Ammon's horn (tissue), 1 donor: ENCODE data around the gene MYBL2.
"Not testable (repeated sequence)": the region's sequence is repeated elsewhere in the genome, so short reads cannot be mapped to it uniquely, and the experiment has no call there.

Source experiments
- DNase-seq: peaks from one replicate; pipeline ENCODE4 v3.0.0-alpha.2; 2016; ENCODE audit warnings: low spot score

The MYBL2 gene

DNA sequence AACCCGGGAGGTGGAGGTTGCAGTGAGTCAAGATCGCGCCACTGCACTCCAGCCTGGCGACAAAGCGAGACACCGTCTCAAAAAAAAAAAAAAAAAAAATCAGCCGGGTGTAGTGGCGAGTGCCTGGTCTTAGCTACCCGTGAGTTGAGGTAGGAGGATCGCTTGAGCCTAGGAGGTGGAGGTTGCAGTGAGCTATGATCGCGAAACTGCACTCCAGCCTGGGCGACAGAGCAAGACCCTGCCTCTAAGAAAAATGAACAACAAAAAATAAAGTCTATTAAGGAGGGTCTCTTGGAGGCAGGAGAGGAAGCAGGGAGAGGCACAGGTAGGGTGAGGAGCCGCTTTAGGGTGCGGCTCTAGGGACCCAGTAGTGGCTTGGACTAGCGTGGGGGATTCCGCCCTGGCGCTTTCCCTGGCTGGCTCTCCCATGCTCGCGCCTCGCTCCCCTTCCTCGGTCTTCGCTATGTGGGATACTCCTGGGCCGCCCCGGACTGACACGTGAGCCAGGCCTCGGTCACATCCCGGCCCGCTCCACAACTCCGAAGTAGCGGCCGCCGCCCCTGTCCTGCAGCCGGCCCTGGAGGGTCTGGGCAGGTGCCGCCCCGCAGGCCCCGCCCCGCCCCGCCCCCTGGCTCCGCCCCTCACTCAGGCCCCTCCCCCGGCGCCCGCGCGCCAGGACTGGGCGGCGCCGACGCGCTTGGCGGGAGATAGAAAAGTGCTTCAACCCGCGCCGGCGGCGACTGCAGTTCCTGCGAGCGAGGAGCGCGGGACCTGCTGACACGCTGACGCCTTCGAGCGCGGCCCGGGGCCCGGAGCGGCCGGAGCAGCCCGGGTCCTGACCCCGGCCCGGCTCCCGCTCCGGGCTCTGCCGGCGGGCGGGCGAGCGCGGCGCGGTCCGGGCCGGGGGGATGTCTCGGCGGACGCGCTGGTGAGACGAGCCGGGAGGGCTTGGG is at the start of gene MYBL2:
Gene MYBL2 (plus strand): TSS at position 739 of the 953 bp plus-strand sequence. CDS start 170 bp downstream, at position 909.
- DNase-seq: no peak

DNA sequence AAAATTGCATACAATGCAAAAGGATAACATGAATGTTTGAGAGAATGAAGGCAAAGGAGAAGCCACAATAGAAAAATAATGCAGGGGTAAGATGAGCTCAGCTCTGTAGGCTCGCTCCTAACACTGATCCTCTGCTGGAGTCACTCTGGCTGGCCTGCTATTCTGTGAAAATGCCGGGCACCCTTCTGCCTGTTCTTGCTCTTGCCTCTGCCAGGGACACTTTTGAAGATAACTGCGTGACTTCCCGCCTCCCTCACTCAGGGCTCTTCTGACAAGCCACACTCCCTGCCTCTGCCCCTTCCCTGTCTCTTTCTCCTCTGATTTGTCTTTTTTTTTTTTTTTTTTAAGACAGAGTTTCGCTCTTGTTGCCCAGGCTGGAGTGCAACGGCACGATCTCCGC is 35.3 kb upstream of the MYBL2 start:
- DNase-seq: no peak

DNA sequence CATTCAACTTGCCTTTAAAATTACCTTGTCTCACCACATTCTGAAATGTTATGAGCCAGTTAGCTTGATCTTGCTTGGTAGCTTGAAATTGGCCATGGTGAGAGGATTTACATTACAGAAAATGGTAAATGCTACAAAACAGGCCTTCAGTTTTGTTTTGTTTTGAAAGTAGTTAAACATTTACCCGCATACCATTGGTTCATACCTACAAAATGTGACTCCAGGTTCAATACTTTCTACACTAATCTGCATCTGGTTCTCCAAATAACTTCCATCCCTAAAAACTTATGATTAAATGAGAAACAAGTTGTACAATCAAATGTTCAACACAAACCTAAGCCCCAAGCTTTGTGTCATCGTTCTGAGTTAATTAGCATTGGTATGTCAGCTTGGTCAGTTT is 30.5 kb upstream of the MYBL2 start:
- DNase-seq: no peak

DNA sequence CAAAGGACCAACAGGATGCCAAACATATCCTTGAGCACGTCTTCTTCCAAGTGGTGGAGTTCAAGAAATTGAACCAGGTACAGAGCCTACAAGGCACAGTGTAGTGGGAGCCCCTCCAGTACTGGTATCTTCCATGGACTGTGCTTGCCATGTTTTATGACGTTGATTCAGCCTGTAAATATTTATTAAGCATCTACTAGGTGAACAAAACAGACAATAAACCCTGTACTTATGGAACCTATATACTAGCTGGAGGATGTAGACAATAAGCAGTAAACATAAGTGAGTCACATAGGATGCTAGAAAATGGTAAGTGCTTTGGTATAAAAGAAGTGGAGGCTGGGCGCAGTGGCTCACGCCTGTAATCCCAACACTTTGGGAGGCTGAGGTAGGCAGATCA is 24.4 kb upstream of the MYBL2 start:
- no peak for DNase-seq

DNA sequence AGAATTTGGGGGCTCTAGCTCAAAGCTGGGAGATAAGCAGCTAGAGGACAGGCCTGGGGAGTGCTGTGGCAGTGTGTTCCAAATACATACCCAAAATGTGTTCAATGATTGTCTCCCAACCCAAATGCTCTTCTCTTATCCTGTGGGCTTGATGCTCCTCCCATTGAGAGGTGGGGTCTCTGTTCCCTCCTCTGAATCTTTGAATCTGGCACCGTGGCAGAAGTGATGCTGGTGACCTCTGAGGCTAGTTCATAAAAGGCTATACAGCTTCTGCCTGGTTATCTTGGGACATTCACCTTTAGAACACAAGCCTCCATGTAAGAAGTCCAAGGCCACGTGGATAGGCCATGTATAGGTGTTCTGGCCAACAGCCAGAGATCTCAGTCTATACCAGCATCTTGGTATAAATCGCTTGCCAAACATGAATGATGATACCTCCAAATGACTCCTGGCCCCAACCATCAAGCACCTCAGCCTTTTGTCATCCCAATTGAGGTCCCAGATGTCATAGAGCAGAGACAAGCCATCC is 15.9 kb upstream of the MYBL2 start:
- DNase-seq: no peak

DNA sequence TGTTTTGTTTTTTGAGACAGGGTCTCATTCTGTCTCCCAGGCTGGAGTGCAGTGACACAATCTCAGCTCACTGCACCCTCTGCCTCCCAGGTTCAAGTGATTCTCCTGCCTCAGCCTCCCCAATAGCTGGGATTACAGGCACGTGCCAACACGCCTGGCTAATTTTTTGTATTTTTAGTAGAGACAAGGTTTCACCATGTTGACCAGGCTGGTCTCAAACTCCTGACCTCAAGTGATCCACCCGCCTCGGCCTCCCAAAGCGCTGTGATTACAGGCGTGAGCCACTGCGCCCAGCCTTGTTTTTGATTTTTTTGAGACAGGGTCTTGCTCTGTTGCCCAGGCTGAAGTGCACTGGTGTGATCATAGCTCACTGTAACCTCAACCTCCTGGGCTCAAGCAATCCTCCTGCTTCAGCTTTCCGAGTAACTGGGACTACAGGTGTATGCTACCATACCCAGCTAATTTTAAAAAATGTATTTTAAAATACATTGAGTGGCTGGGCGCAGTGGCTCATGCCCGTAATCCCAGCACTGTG is 15.2 kb upstream of the MYBL2 start:
- DNase-seq: not testable (repeated sequence)

DNA sequence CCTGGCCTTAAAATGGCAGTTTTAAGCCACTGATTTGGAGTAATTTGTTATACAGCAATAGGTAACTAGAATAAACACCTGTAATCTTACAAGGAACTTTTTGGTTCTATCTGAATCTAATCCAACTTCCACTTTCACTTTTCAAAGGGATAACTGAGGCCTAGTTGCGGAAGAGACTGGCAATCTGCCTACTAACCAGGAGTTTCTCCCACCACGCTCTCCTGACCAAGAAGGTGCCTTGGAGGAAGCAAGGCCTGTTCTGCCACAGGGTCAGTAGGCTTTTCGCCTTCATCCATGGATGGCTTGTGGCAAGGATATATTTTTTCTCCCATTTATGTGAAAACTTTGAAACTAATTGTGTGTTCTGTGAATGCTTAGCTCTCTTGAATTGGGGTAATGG is 12.9 kb upstream of the MYBL2 start:
- no peak for DNase-seq

DNA sequence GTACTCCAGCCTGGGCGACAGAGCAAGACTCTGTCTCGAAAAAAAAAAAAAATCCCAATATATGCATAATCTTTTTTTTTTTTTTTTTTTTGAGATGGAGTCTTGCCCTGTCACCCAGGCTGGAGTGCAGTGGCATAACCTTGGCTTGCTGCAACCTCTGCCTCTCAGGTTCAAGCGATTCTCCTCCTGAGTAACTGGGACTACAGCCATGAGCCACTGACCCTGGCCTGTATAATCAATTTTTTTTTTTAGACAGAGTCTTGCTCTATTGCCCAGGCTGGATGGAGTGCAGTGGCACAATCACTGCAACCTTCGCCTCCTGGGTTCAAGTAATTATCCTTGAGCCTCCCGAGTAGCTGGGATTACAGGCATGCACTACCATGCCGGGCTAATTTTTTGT is 11.7 kb upstream of the MYBL2 start:
- not testable (repeated sequence) for DNase-seq

DNA sequence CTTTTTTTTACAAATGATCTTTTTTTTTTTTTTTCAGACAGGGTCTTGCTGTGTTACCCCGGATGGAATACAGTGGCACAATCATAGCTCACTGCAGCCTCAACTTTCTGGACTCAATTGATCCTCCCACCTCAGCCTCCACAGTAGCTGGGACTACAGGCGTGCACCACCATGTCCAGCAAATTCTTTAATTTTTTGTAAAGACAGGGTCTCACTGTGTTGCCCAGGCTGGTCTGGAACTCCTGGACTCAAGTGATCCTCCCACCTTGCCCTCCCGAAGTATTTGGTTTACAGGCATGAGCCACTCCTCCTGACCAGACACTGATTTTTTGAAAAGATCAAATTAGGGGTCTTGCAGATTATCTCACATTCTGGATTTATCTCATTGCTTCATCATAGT is 11.0 kb upstream of the MYBL2 start:
- no peak for DNase-seq

DNA sequence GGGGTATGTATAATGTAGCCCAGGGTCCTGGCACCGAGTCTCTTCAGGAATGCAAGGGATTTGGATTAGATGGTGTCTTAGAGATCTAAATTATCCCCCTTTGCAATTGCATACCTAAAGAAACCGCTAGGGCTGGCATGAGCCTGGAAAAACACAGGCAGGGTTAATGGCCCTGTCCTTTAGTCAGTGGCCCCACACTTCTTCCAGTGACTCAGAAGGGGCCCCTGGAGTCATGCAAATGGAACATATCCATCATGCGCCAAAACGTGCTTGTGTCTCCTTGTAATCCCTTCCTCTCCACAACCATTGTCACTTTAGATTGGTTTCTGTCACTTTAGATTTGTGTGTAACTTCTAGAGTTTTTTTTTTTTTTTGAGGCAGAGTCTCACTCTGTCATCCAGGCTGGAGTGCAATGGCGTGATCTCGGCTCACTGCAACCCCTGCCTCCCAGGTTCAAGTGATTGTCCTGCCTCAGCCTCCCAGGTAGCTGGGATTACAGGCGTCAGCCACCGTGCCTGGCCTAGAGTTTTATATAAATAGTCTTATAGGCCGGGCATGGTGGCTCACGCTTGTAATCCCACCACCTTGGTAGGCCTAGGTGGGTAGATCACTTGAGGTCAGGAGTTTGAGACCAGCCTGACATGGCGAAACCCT is 8.7 kb upstream of the MYBL2 start:
- no peak for DNase-seq

DNA sequence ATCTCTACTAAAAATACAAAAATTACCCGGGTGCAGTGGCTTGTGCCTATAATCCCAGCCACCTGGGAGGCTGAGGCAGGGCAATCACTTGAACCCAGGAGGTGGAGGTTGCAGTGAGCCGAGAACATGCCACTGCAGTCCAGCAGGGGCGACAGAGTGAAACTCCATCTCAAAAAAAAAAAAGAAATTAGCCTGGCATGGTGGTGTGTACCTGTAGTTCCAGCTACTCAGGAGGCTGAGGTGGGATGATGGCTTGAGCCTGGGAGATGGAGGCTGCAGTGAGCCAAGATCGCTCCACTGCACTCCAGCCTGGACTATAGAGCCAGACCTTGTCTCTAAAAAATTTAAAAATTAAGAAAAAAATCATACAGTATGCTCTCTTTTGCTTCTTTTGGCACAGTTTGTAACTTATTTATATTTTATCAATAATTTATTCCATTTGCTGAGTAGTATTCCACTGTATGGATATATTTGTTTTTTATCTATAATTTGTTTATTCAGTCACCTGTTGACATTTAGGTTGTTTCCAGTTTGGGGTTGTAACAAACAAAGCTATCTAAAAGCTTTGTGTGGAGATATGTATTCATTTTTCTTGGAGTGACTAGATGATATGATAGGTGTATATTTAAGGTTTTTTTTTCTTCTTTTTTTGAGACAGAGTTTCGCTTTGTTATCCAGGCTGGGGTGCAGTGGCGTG is 8.0 kb upstream of the MYBL2 start:
- DNase-seq: no peak

DNA sequence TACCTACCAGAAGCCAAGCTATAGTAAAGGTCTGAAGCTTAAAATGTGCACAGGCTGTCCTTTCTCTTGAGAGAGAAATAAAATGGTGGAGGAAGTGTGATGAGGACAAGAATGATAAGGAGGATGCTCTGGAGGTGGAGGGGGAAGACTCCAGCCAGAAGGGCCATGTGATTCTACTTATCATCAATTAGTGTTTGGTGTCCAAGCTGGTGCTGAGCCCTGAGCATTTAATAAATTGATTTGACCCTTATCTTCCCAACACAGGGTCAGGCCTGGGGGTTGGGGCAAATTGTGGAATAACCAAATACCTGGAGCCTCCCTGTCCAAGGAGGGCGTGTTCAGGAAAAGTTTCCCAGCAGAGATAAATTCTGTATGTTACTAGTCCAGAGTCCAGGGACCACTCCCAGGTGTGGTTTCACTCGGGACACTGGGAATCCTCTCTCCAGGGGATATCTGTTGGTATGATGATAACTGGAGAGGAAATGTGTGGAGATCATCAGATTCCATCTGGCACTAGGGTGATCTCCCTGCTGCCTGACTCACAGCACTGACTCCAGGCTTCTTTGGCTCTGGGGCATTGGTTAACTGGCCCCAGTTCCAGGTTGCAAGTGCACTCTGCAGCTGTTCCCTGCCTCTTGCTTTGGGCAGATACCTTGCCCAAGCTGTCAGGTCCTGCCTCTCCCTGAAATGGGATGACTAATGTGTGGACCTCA is 3.8 kb upstream of the MYBL2 start:
- DNase-seq: no peak

DNA sequence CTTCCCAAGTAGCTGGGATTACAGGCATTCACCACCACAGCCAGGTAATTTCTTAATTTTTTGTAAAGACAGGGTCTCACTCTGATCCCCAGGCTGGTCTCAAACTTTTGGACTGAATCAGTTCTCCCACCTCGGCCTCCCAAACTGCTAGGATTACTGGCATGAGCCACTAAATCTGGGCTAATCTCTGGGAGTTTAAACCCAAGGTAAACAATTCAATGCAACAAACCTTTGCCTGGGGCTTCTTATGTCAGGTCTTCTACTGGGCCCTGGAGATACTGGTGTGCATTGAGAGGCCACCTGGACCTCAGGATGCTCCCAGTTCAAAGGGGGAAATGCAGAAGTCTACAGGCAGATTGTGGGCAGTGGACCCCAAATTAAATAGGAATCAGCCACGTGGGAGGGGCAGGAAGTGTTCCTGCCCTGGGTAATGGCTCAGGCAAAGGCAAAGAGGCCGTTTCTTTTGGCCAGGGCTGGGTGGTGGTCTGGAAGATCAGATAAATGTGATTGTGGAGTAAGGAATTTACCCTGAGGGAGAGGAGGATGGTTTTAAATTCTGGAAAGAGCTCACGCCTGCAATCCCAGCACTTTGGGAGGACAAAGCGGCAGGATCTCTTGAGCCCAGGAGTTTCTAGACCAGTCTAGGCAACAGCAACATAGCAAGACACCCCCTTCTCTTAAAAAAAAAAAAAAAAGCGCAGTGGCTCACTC is 1.3 kb upstream of the MYBL2 start:
- no peak for DNase-seq

DNA sequence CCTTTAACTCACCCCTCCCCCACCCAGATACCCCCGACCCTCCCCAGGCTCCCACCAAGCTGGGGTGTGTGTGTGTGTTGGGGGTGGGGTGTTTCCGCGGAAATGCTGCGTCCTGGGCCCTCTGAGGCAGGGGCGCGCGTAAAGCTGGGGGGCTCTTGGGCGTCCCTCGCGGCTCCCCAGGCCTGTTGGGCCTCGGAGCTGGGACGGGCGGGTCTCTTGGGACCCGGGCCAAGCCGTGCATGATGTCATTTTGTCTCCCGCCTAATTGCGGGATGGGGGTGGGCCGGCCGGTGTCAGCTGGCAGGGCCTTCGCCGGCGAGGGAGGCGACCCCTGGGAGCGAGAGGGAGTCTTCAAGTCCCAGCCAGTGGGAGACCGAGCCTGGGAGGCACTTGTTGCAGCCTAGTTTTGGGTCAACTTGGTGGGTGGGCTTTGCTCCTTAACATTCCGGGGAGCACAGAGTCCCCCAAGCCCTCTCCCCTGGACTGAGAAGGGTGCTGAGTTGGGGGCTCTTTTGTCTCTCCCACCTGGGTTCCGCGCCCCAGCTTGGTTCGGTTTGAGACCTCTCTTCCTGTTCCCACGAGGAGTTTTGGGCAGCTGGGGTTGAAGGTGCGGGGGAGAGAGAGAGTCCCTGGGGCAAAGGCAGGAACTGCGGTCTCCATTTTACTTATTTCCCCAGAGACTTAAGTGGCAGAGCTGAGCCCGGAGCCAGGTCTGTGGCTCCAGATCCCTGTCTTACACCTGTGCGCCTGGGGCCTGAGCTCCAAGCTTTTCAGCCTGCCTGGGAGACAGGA is 623 bp downstream of the MYBL2 start:
- DNase-seq: no peak

DNA sequence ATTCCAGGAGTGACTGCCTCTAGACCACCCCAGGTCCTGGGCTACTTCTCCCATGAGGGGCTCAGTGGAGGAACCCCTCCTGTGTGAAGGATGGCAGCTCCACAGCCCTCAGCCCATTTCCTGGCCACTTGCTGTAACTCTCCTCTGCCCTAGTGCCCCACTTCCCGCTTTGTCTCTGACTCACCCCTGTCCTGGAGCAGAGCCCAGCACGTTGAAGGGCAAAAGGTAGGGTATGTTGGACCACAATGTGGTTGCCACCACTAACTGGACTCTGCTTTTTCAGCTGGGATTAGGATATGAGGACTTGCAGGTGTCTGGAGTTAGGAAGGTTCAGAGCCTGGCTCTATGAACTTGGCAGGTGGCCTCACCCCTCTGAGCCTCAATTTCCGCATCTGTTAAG is 2.4 kb downstream of the MYBL2 start:
- DNase-seq: no peak

DNA sequence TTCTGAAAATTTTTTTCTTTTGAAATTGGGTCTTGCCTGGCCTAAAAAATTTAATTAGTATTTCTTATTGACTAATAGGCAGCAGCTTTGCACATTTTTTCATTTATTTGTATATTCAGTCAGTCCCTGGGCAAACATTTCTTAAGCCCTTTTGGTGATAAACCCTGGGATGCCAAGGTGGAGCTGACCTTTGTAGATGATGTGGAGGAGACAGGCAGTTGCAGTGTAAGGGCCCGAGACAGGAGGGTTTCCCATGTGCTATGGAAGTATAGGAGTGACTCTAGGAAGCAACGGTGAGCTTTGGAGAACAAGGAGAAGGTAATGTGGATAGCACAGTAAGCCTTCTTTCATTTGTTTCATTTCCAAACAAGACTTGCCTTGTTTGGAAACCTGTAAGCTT is 3.5 kb downstream of the MYBL2 start:
- no peak for DNase-seq

DNA sequence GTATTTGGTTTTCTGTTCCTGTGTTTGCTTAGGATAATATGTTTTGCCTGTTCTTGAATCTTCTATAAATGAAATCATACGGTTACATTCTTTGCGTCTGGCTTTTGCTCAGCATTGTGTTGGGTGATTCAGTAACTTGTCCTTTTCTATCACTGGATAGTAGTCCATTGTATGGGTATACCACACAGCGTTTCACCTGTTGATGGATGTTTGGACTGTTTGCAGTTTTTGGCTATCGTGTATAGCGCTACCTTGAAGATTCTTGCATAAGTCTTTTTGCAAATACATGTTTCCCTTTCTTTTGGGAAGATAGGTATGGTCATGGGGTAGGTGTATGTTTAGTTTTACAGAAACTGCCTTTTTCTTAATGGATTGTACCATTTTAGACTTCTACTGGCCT is 9.5 kb downstream of the MYBL2 start:
- no peak for DNase-seq

DNA sequence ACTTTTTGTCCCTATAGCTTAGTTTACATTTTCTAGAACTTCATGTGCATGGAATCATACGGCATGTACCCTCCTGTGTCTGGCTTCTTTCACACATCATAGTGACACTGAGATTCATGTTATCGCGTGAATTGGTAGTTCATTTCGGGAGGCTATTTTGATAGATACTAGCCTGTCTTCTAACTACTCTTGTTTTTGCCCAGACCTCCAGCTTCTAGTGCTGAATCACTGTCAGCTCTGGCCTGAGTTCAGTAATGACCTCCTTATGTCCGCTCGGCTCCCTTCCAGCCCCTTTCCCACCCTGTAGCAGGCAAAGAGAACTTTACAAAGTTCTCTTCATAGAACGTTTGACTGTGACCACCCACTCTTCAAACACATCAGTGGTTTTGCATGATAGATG is 14.1 kb downstream of the MYBL2 start:
- no peak for DNase-seq

DNA sequence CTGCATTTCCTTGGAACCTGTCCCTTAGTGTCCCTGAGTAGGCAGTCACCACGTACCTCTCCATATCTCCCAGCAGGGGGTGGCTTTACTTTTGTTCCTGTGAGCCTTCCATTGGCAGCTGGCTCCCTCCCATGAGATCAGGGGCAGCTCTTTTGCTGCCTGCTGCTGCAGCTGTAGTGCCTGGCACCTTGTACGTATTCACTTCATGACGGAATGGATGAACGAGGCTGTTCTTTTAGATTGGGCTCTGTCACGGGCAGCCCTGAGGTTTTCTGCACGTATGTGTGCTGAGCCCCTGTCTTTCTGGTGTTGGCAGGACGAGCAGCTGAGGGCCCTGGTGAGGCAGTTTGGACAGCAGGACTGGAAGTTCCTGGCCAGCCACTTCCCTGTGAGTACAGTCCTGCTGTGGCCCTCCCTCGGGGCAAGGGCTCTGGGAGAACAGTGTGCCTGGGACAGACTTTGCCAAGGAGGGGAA is 14.6 kb downstream of the MYBL2 start:
- DNase-seq: no peak

DNA sequence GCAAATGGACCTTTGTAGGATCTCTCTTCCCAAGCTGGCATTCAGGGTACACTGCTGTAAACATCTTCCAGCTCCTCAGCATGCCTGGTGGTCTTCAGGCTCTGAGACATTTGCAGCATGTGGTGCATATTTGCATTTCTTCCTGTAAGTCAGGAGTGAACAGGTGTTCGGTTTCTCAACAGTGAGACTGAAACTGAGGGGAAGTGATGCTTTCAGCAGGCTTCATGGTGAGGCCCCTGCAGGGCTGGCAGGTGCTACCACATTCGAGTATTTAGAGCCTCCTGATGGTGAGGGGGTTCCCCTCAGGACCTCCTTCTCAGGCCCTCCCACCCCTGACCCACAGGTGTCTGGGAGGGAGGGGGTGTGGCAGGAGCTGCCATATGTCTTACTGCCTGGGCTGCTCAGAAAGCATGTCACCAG is 15.1 kb downstream of the MYBL2 start:
- DNase-seq: no peak
